ENCODE measurements around the gene LYPLA2.
"Not testable (repeated sequence)": the region's sequence is repeated elsewhere in the genome, so short reads cannot be mapped to it uniquely, and the experiment has no call there.

The LYPLA2 gene

GRCh38 chr1:23801338-23801748 lies 10.4 kb downstream of the LYPLA2 start:
- H3K9ac ChIP-seq (ENCODE audit: insufficient read length) = peak overlapping the region; percentile 83

DNA sequence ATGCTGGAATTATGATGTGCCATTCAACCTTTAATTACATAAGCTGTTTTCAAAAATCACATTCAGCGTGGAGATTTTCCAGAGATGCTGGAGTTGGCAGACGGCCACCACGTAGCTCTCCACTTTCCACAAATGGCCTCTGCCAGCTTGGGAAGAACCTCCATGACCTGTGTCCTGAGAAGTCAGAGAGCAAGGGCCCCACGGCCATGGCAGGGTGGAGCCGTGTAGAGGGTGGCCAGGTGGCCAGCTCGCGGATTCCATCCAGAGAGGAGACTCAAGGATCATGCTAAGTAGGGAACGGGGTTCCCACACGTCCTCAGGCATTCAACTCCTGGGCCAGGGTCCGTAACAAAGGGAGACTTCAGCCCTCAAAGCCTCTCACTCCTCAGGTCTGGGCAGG lies 10.9 kb downstream of the LYPLA2 start:
- no peaks in the 10 kb centered on the region for H3K9me3 ChIP-seq (ENCODE audit: low read depth, low read length)
- H3K27ac ChIP-seq = no peak overlapping the region
- DNase-seq (ENCODE audit: low read depth, low spot score) = no peak
- no peak overlapping the region for H3K4me3 ChIP-seq
- no peak overlapping the region for H3K9ac ChIP-seq (ENCODE audit: insufficient read length)
- TF ChIP-seq FOXP2 (optimal IDR thresholded peaks at IDR 0.05; ENCODE audit: control extremely low read depth, extremely low read length, insufficient read depth) = no peak
- no peak for TF ChIP-seq POLR2AphosphoS5 (IDR thresholded peaks at IDR 0.05; ENCODE audit: borderline replicate concordance, low read depth, low read length)
- no peak for TF ChIP-seq EZH2 (IDR thresholded peaks at IDR 0.05)
- H3K36me3 ChIP-seq (ENCODE audit: insufficient read depth, low read length) = no peaks in the 10 kb centered on the region; the same call in 1 of the 2 replicates

More at GRCh38 chr1:23801338-23801748, 10.4 kb downstream of the LYPLA2 start:
- Histone ChIP-seq H3K27ac (peak overlapping the region; percentile 48), H3K36me3 (ENCODE audit: insufficient read depth, low read length) (no peaks in the 10 kb centered on the region; the same call in 1 of the 2 replicates), H3K4me3 (peak overlapping the region; percentile 82), H3K9me3 (ENCODE audit: low read depth, low read length) (no peaks in the 10 kb centered on the region)
- no peak for DNase-seq (ENCODE audit: low read depth, low spot score)
- TF ChIP-seq FOXP2 (optimal IDR thresholded peaks at IDR 0.05; ENCODE audit: control extremely low read depth, extremely low read length, insufficient read depth) (no peak), POLR2AphosphoS5 (IDR thresholded peaks at IDR 0.05; ENCODE audit: borderline replicate concordance, low read depth, low read length) (no peak), EZH2 (IDR thresholded peaks at IDR 0.05) (no peak)

DNA sequence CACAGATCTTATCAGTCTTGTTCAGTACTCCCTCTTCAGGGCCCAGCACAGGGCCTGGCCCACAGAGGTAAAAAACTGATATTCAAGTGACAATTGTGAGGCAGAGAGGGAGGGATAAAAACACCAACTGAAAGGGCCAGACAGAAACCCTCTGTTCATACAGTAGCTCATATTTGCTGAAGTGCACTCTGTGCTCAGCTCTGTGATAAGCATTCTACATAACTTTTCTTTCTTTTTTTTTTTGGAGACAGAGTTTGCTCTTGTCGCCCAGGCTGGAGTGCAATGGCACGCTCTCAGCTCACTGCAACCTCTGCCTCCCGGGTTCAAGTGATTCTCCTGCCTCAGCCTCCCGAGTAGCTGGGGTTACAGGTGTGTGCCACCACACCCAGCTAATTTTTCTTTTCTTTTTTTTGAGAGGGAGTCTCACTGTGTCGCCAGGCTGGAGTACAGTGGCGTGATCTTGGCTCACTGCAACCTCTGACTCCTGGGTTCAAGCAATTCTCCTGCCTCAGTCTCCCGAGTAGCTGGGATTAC lies 11.9 kb downstream of the LYPLA2 start:
- not testable (repeated sequence) for H3K27ac ChIP-seq; H3K36me3 ChIP-seq (ENCODE audit: insufficient read depth, low read length); H3K9me3 ChIP-seq (ENCODE audit: low read depth, low read length); H3K4me3 ChIP-seq; H3K9ac ChIP-seq (ENCODE audit: insufficient read length); DNase-seq (ENCODE audit: low read depth, low spot score)

DNA sequence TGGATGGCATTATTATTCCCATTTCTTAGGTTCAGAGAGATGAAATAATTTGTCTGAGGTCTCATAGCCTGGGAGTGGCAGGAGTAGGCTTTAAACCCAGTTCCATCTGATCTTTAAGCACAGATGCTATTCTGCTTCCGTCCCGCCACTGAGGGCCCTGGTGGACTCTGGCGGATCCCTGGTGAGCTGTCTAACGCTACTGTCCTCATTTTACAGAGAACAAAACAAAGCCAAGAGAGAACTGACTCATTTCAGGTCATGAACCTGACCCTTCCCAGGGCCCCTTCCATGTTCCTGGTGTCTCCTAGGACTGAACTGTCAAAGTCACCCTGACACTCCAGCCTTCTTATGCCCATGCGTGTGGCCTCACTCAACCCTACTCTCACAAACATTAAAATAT lies 12.7 kb downstream of the LYPLA2 start:
- Histone ChIP-seq H3K9me3 (ENCODE audit: low read depth, low read length) (no peaks in the 10 kb centered on the region), H3K9ac (ENCODE audit: insufficient read length) (no peak overlapping the region), H3K36me3 (ENCODE audit: insufficient read depth, low read length) (no peaks in the 10 kb centered on the region), H3K27ac (no peak overlapping the region), H3K4me3 (no peak overlapping the region)
- TF ChIP-seq FOXP2 (optimal IDR thresholded peaks at IDR 0.05; ENCODE audit: control extremely low read depth, extremely low read length, insufficient read depth) = no peak
- TF ChIP-seq EZH2 (IDR thresholded peaks at IDR 0.05) = no peak
- TF ChIP-seq POLR2AphosphoS5 (IDR thresholded peaks at IDR 0.05; ENCODE audit: borderline replicate concordance, low read depth, low read length) = no peak
- DNase-seq (ENCODE audit: low read depth, low spot score) = no peak

GRCh38 chr1:23804183-23804835 lies 13.4 kb downstream of the LYPLA2 start:
- Histone ChIP-seq H3K9ac (ENCODE audit: insufficient read length) (no peak overlapping the region), H3K4me3 (no peak overlapping the region), H3K27ac (no peak overlapping the region), H3K9me3 (ENCODE audit: low read depth, low read length) (no peaks in the 10 kb centered on the region), H3K36me3 (ENCODE audit: insufficient read depth, low read length) (no peaks in the 10 kb centered on the region)
- TF ChIP-seq FOXP2 (optimal IDR thresholded peaks at IDR 0.05; ENCODE audit: control extremely low read depth, extremely low read length, insufficient read depth) = no peak
- no peak for TF ChIP-seq EZH2 (IDR thresholded peaks at IDR 0.05)
- TF ChIP-seq POLR2AphosphoS5 (IDR thresholded peaks at IDR 0.05; ENCODE audit: borderline replicate concordance, low read depth, low read length) = no peak
- no peak for DNase-seq (ENCODE audit: low read depth, low spot score)

DNA sequence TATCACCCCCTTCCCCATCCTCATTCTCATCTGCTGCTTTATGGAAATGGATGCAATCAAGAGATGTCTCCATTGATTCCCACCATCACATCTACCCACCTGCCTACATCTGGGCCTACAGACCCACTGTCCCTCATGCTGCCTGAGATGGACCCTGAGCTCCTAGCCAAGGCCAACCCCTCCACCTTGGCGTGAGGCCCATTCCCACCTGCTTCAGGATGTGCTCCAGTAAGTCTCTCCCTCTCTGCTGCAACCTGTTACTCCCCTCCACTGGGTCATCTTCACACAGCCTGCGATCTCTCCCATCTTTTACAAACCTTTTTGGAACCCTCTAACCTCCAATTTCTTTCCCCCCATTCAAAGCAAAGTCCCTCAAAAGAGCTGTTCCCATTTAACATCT lies 14.1 kb downstream of the LYPLA2 start:
- no peaks in the 10 kb centered on the region for H3K36me3 ChIP-seq (ENCODE audit: insufficient read depth, low read length)
- H3K9ac ChIP-seq (ENCODE audit: insufficient read length) = no peak overlapping the region
- DNase-seq (ENCODE audit: low read depth, low spot score) = no peak
- no peaks in the 10 kb centered on the region for H3K9me3 ChIP-seq (ENCODE audit: low read depth, low read length)
- H3K27ac ChIP-seq = no peak overlapping the region
- H3K4me3 ChIP-seq = no peak overlapping the region
- no peak for TF ChIP-seq POLR2AphosphoS5 (IDR thresholded peaks at IDR 0.05; ENCODE audit: borderline replicate concordance, low read depth, low read length)
- TF ChIP-seq EZH2 (IDR thresholded peaks at IDR 0.05) = no peak
- TF ChIP-seq FOXP2 (optimal IDR thresholded peaks at IDR 0.05; ENCODE audit: control extremely low read depth, extremely low read length, insufficient read depth) = no peak

GRCh38 chr1:23806280-23806679 lies 15.3 kb downstream of the LYPLA2 start:
- Histone ChIP-seq H3K27ac (no peak overlapping the region), H3K4me3 (no peak overlapping the region), H3K9ac (ENCODE audit: insufficient read length) (no peak overlapping the region), H3K9me3 (ENCODE audit: low read depth, low read length) (no peaks in the 10 kb centered on the region), H3K36me3 (ENCODE audit: insufficient read depth, low read length) (no peaks in the 10 kb centered on the region)
- no peak for TF ChIP-seq FOXP2 (optimal IDR thresholded peaks at IDR 0.05; ENCODE audit: control extremely low read depth, extremely low read length, insufficient read depth)
- no peak for TF ChIP-seq EZH2 (IDR thresholded peaks at IDR 0.05)
- TF ChIP-seq POLR2AphosphoS5 (IDR thresholded peaks at IDR 0.05; ENCODE audit: borderline replicate concordance, low read depth, low read length) = no peak
- no peak for DNase-seq (ENCODE audit: low read depth, low spot score)

- TF ChIP-seq FOXP2 (optimal IDR thresholded peaks at IDR 0.05; ENCODE audit: control extremely low read depth, extremely low read length, insufficient read depth) (no peak), EZH2 (IDR thresholded peaks at IDR 0.05) (no peak), POLR2AphosphoS5 (IDR thresholded peaks at IDR 0.05; ENCODE audit: borderline replicate concordance, low read depth, low read length) (no peak)
- no peaks in the 10 kb centered on the region for H3K9me3 ChIP-seq (ENCODE audit: low read depth, low read length)
- H3K27ac ChIP-seq = no peak overlapping the region
- no peak overlapping the region for H3K4me3 ChIP-seq
- H3K9ac ChIP-seq (ENCODE audit: insufficient read length) = no peak overlapping the region
- H3K36me3 ChIP-seq (ENCODE audit: insufficient read depth, low read length) = no peaks in the 10 kb centered on the region
- no peak for DNase-seq (ENCODE audit: low read depth, low spot score)
Observed at GRCh38 chr1:23807453-23807852, 16.5 kb downstream of the LYPLA2 start.

DNA sequence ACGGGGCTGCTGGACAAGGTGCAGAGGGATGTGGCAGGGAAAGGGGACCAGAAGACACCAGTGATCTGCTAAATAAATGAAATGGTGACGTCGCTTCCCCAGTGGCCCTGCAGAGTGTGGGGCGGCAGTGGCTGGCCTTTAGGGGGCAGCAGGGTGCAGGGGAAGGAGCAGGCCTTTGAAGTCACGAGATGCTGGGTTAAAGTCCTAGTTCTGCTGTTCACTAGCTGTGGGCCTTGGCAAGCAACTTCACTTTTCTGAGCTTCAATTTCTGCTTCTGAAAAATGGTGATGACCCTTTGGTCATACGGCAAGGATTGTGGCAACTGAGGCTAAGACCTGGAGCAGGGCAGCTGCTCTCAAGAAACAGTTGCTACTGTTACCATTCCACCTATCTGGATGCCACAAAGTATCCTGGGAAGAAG lies 18.8 kb downstream of the LYPLA2 start:
- H3K36me3 ChIP-seq (ENCODE audit: insufficient read depth, low read length) = no peaks in the 10 kb centered on the region
- no peak for TF ChIP-seq POLR2AphosphoS5 (IDR thresholded peaks at IDR 0.05; ENCODE audit: borderline replicate concordance, low read depth, low read length)
- no peak for TF ChIP-seq FOXP2 (optimal IDR thresholded peaks at IDR 0.05; ENCODE audit: control extremely low read depth, extremely low read length, insufficient read depth)
- no peak for TF ChIP-seq EZH2 (IDR thresholded peaks at IDR 0.05)
- no peak overlapping the region for H3K4me3 ChIP-seq
- no peak for DNase-seq (ENCODE audit: low read depth, low spot score)
- H3K9ac ChIP-seq (ENCODE audit: insufficient read length) = no peak overlapping the region
- H3K9me3 ChIP-seq (ENCODE audit: low read depth, low read length) = no peaks in the 10 kb centered on the region
- no peak overlapping the region for H3K27ac ChIP-seq

All from SK-N-MC (cell line).